HFFc6 (cell line): Measurements from ENCODE around the gene UBR4. TPM values are rescaled to one million over a fixed set of nuclear protein-coding genes. Genes with fewer than 3 reads are reported as not detected.
A peak's percentile ranks its signal among the peaks of the same experiment; 100 is the strongest.

Source experiments
- DNase-seq: peaks from one replicate; pipeline ENCODE4 v3.0.0-alpha.2; 2018
- H3K27ac Mint-ChIP-seq: 2 replicates; pipeline ENCODE4 v1.8.0; 2020; ENCODE audit warnings: mild to moderate bottlenecking, mixed read lengths
- H3K27me3 Mint-ChIP-seq: 2 replicates; pipeline ENCODE4 v1.8.0; 2021; ENCODE audit warnings: mild to moderate bottlenecking, moderate library complexity, mixed read lengths; ENCODE audit not compliant: insufficient read depth
- H3K36me3 Mint-ChIP-seq: 2 replicates; pipeline ENCODE4 v1.8.0; 2021; ENCODE audit warnings: low read depth, mixed read lengths
- H3K4me1 Mint-ChIP-seq: 2 replicates; pipeline ENCODE4 v1.8.0; 2020; ENCODE audit warnings: low read depth, mixed read lengths
- H3K4me3 Mint-ChIP-seq: 2 replicates; pipeline ENCODE4 v1.8.0; 2020; ENCODE audit warnings: mild to moderate bottlenecking, moderate library complexity, mixed read lengths
- H3K9me3 Mint-ChIP-seq: 2 replicates; pipeline ENCODE4 v1.8.0; 2020; ENCODE audit warnings: mild to moderate bottlenecking, mixed read lengths
- CTCF ChIP-seq: fragments of 200-600 bp; sonication (generic); IDR thresholded peaks from 2 replicates; pipeline ENCODE4 v1.5.0; 2021; ENCODE audit warnings: antibody characterized with exemption, mild to moderate bottlenecking
- total RNA-seq, 6 experiments: library from RNA; stranded (reverse); fragmentation: NEBNext Ultra II Directional; extraction: Animal tissue kit (Norgen Biotek cat#: 25700); gene quantifications; 2 replicates in 1 of 6; 3 replicates in 5 of 6; pipeline ENCODE4 v1.2.3, GENCODE V29; 2021

Gene UBR4
- total RNA-seq, 6 experiments from 2014 or later = 74.2 to 116 (median 88.6) TPM

GRCh38 chr1:19213580-19213979 is 3.5 kb upstream of the UBR4 start:
- Mint-ChIP-seq H3K4me1 (peaks cover 34% of the 10 kb centered on the region), H3K9me3 (no peaks in the 10 kb centered on the region), H3K27ac (no peak overlapping the region), H3K36me3 (peaks cover 40% of the 10 kb centered on the region), H3K27me3 (no peaks in the 10 kb centered on the region), H3K4me3 (no peak overlapping the region)
- DNase-seq = no peak
- TF ChIP-seq CTCF = no peak

GRCh38 chr1:19212167-19212566 is 2.1 kb upstream of the UBR4 start:
- H3K36me3 Mint-ChIP-seq = peaks cover 45% of the 10 kb centered on the region
- H3K4me1 Mint-ChIP-seq = peaks cover 48% of the 10 kb centered on the region
- H3K9me3 Mint-ChIP-seq = no peaks in the 10 kb centered on the region
- no peaks in the 10 kb centered on the region for H3K27me3 Mint-ChIP-seq
- TF ChIP-seq CTCF = no peak
- H3K27ac Mint-ChIP-seq = peak overlapping the region; percentile 43
- peak overlapping the region; percentile 94 for H3K4me3 Mint-ChIP-seq
- no peak for DNase-seq

- DNase-seq = peak; percentile 9
- no peak for TF ChIP-seq CTCF
- H3K36me3 Mint-ChIP-seq = peaks cover 46% of the 10 kb centered on the region
- peak overlapping the region; percentile 95 for H3K27ac Mint-ChIP-seq
- no peaks in the 10 kb centered on the region for H3K27me3 Mint-ChIP-seq
- peak overlapping the region; percentile 94 for H3K4me3 Mint-ChIP-seq
- peaks cover 55% of the 10 kb centered on the region for H3K4me1 Mint-ChIP-seq
- H3K9me3 Mint-ChIP-seq = no peaks in the 10 kb centered on the region
Measured at GRCh38 chr1:19210772-19211549, 895 bp upstream of the UBR4 start.

GRCh38 chr1:19209439-19209989 is 552 bp downstream of the UBR4 start:
- H3K9me3 Mint-ChIP-seq = no peaks in the 10 kb centered on the region
- no peak for TF ChIP-seq CTCF
- peak overlapping the region; percentile 93 for H3K27ac Mint-ChIP-seq
- peaks cover 44% of the 10 kb centered on the region for H3K36me3 Mint-ChIP-seq
- H3K4me3 Mint-ChIP-seq = peak overlapping the region; percentile 94
- H3K27me3 Mint-ChIP-seq = no peaks in the 10 kb centered on the region
- H3K4me1 Mint-ChIP-seq = peaks cover 70% of the 10 kb centered on the region
- peak; percentile 7 for DNase-seq

- no peaks in the 10 kb centered on the region for H3K27me3 Mint-ChIP-seq
- DNase-seq = peak; percentile 71
- peaks cover 76% of the 10 kb centered on the region for H3K4me1 Mint-ChIP-seq
- peak overlapping the region; percentile 93 for H3K27ac Mint-ChIP-seq
- no peak for TF ChIP-seq CTCF
- peaks cover 38% of the 10 kb centered on the region for H3K36me3 Mint-ChIP-seq
- no peaks in the 10 kb centered on the region for H3K9me3 Mint-ChIP-seq
- H3K4me3 Mint-ChIP-seq = peak overlapping the region; percentile 94
Measured at GRCh38 chr1:19208710-19209438, 1.2 kb downstream of the UBR4 start.
